GM12878 (cell line): ENCODE results near the gene SYTL1. TPM values are rescaled to one million over a fixed set of nuclear protein-coding genes. Genes with fewer than 3 reads are reported as not detected.
A peak's percentile ranks its signal among the peaks of the same experiment; 100 is the strongest.

Experiments used
- ATAC-seq: fragments of 200-7000 bp; cut with Tn5 transposase; 3 replicates; pipeline ENCODE4 v1.9.1; 2020; ENCODE audit warnings: mild to moderate bottlenecking, moderate library complexity
- BruUV-seq: library from RNA; stranded (reverse); fragments of 400-500 nt; replicated peaks from 2 replicates; lab custom pipeline; 2021; lab: Mats Ljungman, UMichigan
- CTCF ChIA-PET: fragments of 300-600 bp; sonication (Branson Sonifier 250); formaldehyde crosslinking; extraction: SDS; loops from one replicate; lab custom pipeline; 2021; ENCODE audit warnings: inconsistent platforms; lab: Yijun Ruan, JAX
- POLR2A ChIA-PET: fragments of 350-600 bp; formaldehyde crosslinking; extraction: SDS; loops from one replicate; lab custom pipeline; 2021; ENCODE audit warnings: inconsistent platforms; lab: Charles Lee
- RAD21 ChIA-PET: fragments of 300-600 bp; sonication (Branson Sonifier 250); formaldehyde crosslinking; loops from one replicate; lab custom pipeline; 2023; ENCODE audit warnings: antibody characterized with exemption; ENCODE audit not compliant: unreplicated experiment; lab: Charles Lee
- SMC1A ChIA-PET: fragments of 300-600 bp; sonication (Branson Sonifier 250); formaldehyde crosslinking; loops from one replicate; lab custom pipeline; 2023; ENCODE audit not compliant: unreplicated experiment, uncharacterized antibody; lab: Charles Lee
- DNase-seq: peaks from one replicate; pipeline ENCODE4 v3.0.0-alpha.2; 2011; ENCODE audit warnings: low read depth, low spot score
- FAIRE-seq: peaks from 3 replicates; lab custom pipeline; 2011; peaks lifted over from hg19 to GRCh38; lab: Jason Lieb, UNC
- H2AFZ ChIP-seq: 2 replicates; pipeline ENCODE4 v1.6.0; 2011; ENCODE audit warnings: low read depth, low read length, control low read depth; ENCODE audit not compliant: control insufficient read depth
- H3K27ac ChIP-seq: 2 replicates; pipeline ENCODE4 v1.5.1; 2011; ENCODE audit warnings: control low read depth; ENCODE audit not compliant: control insufficient read depth, insufficient read depth
- H3K27me3 ChIP-seq, 2 experiments: replicated peaks in 1 of 2; 2 replicates each; pipeline versions ENCODE4 v1.6.0 to v1.6.1; 2011; ENCODE audit warnings: low read length in 1 of 2; ENCODE audit not compliant: control insufficient read depth in 2 of 2, insufficient read depth in 2 of 2
- H3K36me3 ChIP-seq, 2 experiments: 2 replicates each; pipeline ENCODE4 v1.5.1; 2011; ENCODE audit warnings: low read length in 1 of 2; ENCODE audit not compliant: control insufficient read depth in 2 of 2, insufficient read depth in 2 of 2
- H3K4me1 ChIP-seq: 2 replicates; pipeline ENCODE4 v1.6.1; 2011; ENCODE audit warnings: mild to moderate bottlenecking, low read length, moderate library complexity, mixed read lengths; ENCODE audit not compliant: control insufficient read depth, insufficient read depth
- H3K4me2 ChIP-seq: 2 replicates; pipeline ENCODE4 v1.6.0; 2011; ENCODE audit warnings: control low read depth; ENCODE audit not compliant: control insufficient read depth, insufficient read depth
- H3K4me3 ChIP-seq: fragments of 200-600 bp; sonication (generic); 2 replicates; pipeline ENCODE4 v1.5.1; 2016
- H3K79me2 ChIP-seq: 2 replicates; pipeline ENCODE4 v1.6.0; 2011; ENCODE audit warnings: low read length; ENCODE audit not compliant: control insufficient read depth, insufficient read depth
- H3K9ac ChIP-seq: 2 replicates; pipeline ENCODE4 v1.8.0; 2011; ENCODE audit warnings: low read length, control low read depth, mixed read lengths; ENCODE audit not compliant: control insufficient read depth, insufficient read depth
- H3K9me3 ChIP-seq: replicated peaks from 3 replicates; pipeline ENCODE4 v1.5.1; 2011; ENCODE audit warnings: mild to moderate bottlenecking, low read length; ENCODE audit not compliant: control insufficient read depth, insufficient read depth
- H4K20me1 ChIP-seq: 2 replicates; pipeline ENCODE4 v1.6.0; 2011; ENCODE audit not compliant: control insufficient read depth, insufficient read depth
- EED ChIP-seq: sonication (generic); IDR thresholded peaks from 2 replicates; pipeline ENCODE4 v1.6.1; 2016; ENCODE audit warnings: antibody characterized with exemption, low read depth
- HDAC6 ChIP-seq: fragments of 200-600 bp; sonication (generic); IDR thresholded peaks from one replicate; pipeline ENCODE4 v1.8.0; 2017; ENCODE audit warnings: antibody characterized with exemption; ENCODE audit not compliant: unreplicated experiment
- IKZF1 ChIP-seq: fragments of 450-650 bp; conservative IDR thresholded peaks from 2 replicates; pipeline ENCODE4 v1.6.1; 2017; ENCODE audit warnings: antibody characterized with exemption, mild to moderate bottlenecking
- KLF5 ChIP-seq: fragments of 450-650 bp; IDR thresholded peaks from 2 replicates; pipeline ENCODE4 v1.6.1; 2014; ENCODE audit warnings: mild to moderate bottlenecking; ENCODE audit not compliant: partially characterized antibody
- MYC ChIP-seq: IDR thresholded peaks from 2 replicates; pipeline ENCODE4 v1.6.1; 2011; ENCODE audit warnings: mild to moderate bottlenecking, low read length, moderate library complexity, inconsistent platforms; ENCODE audit not compliant: insufficient read depth, insufficient replicate concordance, insufficient read length, severe bottlenecking
- POLR2AphosphoS2 ChIP-seq: IDR thresholded peaks from 2 replicates; pipeline ENCODE4 v1.6.1; 2011; ENCODE audit warnings: low read depth, mild to moderate bottlenecking, low read length, improper control_type of control experiment, moderate library complexity
- POLR2AphosphoS5 ChIP-seq: IDR thresholded peaks from 2 replicates; pipeline ENCODE4 v1.6.1; 2011; ENCODE audit warnings: mild to moderate bottlenecking, low read length, inconsistent platforms
- RAD21 ChIP-seq: IDR thresholded peaks from 2 replicates; pipeline ENCODE4 v1.6.1; 2011; ENCODE audit warnings: mild to moderate bottlenecking, low read depth, low read length, moderate library complexity; ENCODE audit not compliant: insufficient read depth
- RBBP5 ChIP-seq: fragments of 200-600 bp; sonication (generic); conservative IDR thresholded peaks from 2 replicates; pipeline ENCODE4 v1.6.1; 2016
- TARDBP ChIP-seq: IDR thresholded peaks from 2 replicates; pipeline ENCODE4 v1.6.1; 2016; ENCODE audit warnings: borderline replicate concordance
- YY1 ChIP-seq: IDR thresholded peaks from 2 replicates; pipeline ENCODE4 v1.6.1; 2011; ENCODE audit warnings: low read depth, mild to moderate bottlenecking, low read length
- ZNF622 ChIP-seq: fragments of 450-650 bp; IDR thresholded peaks from 2 replicates; pipeline ENCODE4 v1.6.1; 2017; ENCODE audit warnings: mild to moderate bottlenecking, inconsistent platforms
- WGBS: methylation state at CpG from one replicate; pipeline ENCODE4 v1.1.6; 2016; ENCODE audit warnings: low lambda C conversion rate; ENCODE audit not compliant: insufficient replicate concordance, insufficient coverage; ENCODE audit errors: missing lambda C conversion rate; 5-methylcytosine and 5-hydroxymethylcytosine counted together
- in situ Hi-C: fragments of 300-500 bp; cut with MboI; formaldehyde crosslinking; loops from 9 replicates; pipeline ENCODE4 v1.14.3; 2018; ENCODE audit warnings: mixed read lengths
- intact Hi-C: fragments of 100-400 bp; cut with micrococcal nuclease; formaldehyde crosslinking; loops from one replicate; pipeline ENCODE4 v1.14.2; 2022; ENCODE audit not compliant: unreplicated experiment
- polyA plus RNA-seq, 11 experiments: library from polyadenylated mRNA; depleted of rRNA in 4 of 11; unstranded in 6 of 11; stranded (reverse) in 5 of 11; fragments of >200 nt; fragmentation: Nextera tagmentation in 4 of 11; fragmentation: Illumina TruSeq in 1 of 11; extraction: Ambion mirVana in 4 of 11; extraction: Trizol in 1 of 11; gene quantifications; 1 replicate in 1 of 11; 2 replicates in 10 of 11; pipeline versions ENCODE4 v1.2.1 to v1.2.3, GENCODE V29; 2011 to 2016; ENCODE audit warnings: inconsistent platforms in 2 of 11, missing spikeins in 2 of 11, low read depth in 1 of 11
- total RNA-seq, 4 experiments: library from RNA; depleted of rRNA in 3 of 4; stranded (reverse); fragments of >200 nt in 3 of 4; fragmentation: Illumina TruSeq in 1 of 4; extraction: Trizol in 1 of 4; gene quantifications; 2 replicates each; pipeline versions ENCODE4 v1.2.1 to v1.2.3, GENCODE V29; 2013 to 2021
- TF ChIP-seq, protein P1 (sequence below): fragments of 450-650 bp; IDR thresholded peaks from 2 replicates; pipeline ENCODE4 v1.6.1; 2017; ENCODE audit warnings: borderline replicate concordance
- TF ChIP-seq, protein P2 (sequence below): fragments of 450-650 bp; IDR thresholded peaks from 2 replicates; pipeline ENCODE4 v1.6.1; 2018; ENCODE audit warnings: borderline replicate concordance, mild to moderate bottlenecking; ENCODE audit not compliant: partially characterized antibody

The SYTL1 gene
- total and polyA plus RNA-seq, 10 of the 15 experiments (the other 5 are each of a cell fraction or from before 2014, with no cell fraction given), result 0.72 to 45.6 (median 14.8) TPM

DNA sequence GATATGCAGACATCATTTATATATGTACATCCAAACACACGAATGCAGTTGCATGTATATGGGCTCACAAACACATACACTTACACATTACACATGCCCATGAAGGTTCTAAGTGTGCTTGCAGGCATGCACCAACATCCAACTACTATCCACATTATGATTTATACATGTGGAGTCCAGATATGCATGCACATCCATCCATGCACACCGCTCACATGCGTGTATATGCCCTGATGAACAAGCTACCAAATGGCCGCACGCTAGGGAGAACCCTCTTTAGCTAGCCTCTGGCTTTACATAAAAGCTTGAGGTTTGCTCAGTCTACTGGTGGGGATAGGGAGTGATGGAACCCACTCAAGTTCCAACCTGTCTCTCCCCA is 59.1 kb downstream of the SYTL1 start:
- FAIRE-seq, result no peak
- Histone ChIP-seq H3K4me2 (no peak overlapping the region), H2AFZ (no peak overlapping the region), H3K4me1 (peaks cover 16% of the 10 kb centered on the region), H3K4me3 (no peak overlapping the region), H3K27me3 (no peaks in the 10 kb centered on the region), H3K36me3 (peaks cover 0 to under 1% of the 10 kb centered on the region in 2 experiments; a peak in 3 of 4 replicates), H4K20me1 (no peaks in the 10 kb centered on the region), H3K79me2 (no peaks in the 10 kb centered on the region), H3K9me3 (no peaks in the 10 kb centered on the region), H3K9ac (no peak overlapping the region), H3K27ac (no peak overlapping the region)
- ChIA-PET POLR2A (interaction anchor here (0.6 kb wide), 1 partner anchor 107 kb away, joined by 4 read pairs; no protein-coding TSS in a partner anchor), RAD21 (interaction anchor here (3.6 kb wide), 1 partner anchor 205 kb away, joined by 34 read pairs; the partner anchor contains the start of gene AHDC1), CTCF (interaction anchor here (1.2 to 13.5 kb wide), 6 partner anchors 14 to 206 kb away, joined by 3 to 265 read pairs (median 15); partner anchors contain the start of gene AHDC1), SMC1A (interaction anchor here (0.7 to 2.4 kb wide), 3 partner anchors 12 to 269 kb away, joined by 3 to 9 read pairs (median 3); no protein-coding TSS in a partner anchor)
- no TSS peak for BruUV-seq
- in situ Hi-C loops, result no loop called here
- intact Hi-C loops, result no loop called here
- peak; percentile 3; the same call in 1 of the 2 replicates for TF ChIP-seq POLR2AphosphoS2
- TF ChIP-seq, protein P1, sequence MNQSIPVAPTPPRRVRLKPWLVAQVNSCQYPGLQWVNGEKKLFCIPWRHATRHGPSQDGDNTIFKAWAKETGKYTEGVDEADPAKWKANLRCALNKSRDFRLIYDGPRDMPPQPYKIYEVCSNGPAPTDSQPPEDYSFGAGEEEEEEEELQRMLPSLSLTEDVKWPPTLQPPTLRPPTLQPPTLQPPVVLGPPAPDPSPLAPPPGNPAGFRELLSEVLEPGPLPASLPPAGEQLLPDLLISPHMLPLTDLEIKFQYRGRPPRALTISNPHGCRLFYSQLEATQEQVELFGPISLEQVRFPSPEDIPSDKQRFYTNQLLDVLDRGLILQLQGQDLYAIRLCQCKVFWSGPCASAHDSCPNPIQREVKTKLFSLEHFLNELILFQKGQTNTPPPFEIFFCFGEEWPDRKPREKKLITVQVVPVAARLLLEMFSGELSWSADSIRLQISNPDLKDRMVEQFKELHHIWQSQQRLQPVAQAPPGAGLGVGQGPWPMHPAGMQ, result no peak
- DNase-seq, result no peak
- no peak for ATAC-seq
- 90% methylated on average over 5 of the region's 5 CpGs for WGBS

DNA sequence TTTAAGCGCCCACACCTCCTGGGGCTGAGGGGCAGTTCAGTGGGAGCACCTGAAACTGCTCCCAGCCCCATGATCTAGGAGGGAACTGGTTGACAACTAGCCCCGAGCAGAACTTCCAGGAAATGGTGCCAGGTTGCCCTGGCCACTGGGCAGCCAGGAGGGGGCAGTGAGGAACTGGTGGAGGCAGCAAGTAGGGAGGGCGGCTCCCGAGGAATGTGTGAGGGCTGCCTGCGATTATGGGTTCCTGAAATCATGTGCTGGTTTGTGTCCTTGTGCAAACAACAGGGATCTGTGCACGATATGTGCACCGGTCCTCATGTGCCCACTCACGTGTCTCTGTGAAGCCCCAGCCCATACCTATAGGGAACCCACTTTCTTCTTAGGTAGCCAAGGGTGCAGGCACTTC is 60.5 kb downstream of the SYTL1 start:
- Histone ChIP-seq H3K4me3 (no peak overlapping the region), H3K4me1 (peaks cover 16% of the 10 kb centered on the region), H3K4me2 (no peak overlapping the region), H2AFZ (no peak overlapping the region), H3K27me3 (no peaks in the 10 kb centered on the region), H4K20me1 (no peaks in the 10 kb centered on the region), H3K9ac (no peak overlapping the region), H3K27ac (no peak overlapping the region), H3K9me3 (no peaks in the 10 kb centered on the region), H3K79me2 (no peaks in the 10 kb centered on the region), H3K36me3 (peaks cover under 1 to 7% of the 10 kb centered on the region in 2 experiments; a peak in 3 of 4 replicates)
- BruUV-seq, result no TSS peak
- FAIRE-seq (no peak), ATAC-seq (peak; percentile 31), DNase-seq (no peak)
- intact Hi-C loops (no loop called here), in situ Hi-C loops (no loop called here)
- WGBS, result 43% methylated on average over 8 of the region's 8 CpGs
- SMC1A ChIA-PET, result interaction anchor here (0.8 to 2.4 kb wide), 9 partner anchors 12 to 267 kb away, joined by 3 to 9 read pairs (median 3); no protein-coding TSS in a partner anchor
- CTCF ChIA-PET, result interaction anchor here (0.8 to 13.5 kb wide), 16 partner anchors 12 to 204 kb away, joined by 3 to 265 read pairs (median 5); partner anchors contain the start of genes AHDC1 and WASF2
- POLR2A ChIA-PET, result no interaction called here
- RAD21 ChIA-PET, result interaction anchor here (0.8 to 3.6 kb wide), 7 partner anchors 8 to 204 kb away, joined by 3 to 34 read pairs (median 3); partner anchors contain the start of gene AHDC1
- TF ChIP-seq HDAC6 (no peak), IKZF1 (no peak), YY1 (0 out of 2 replicates have a peak, but pooled peaks have one; percentile 9), RBBP5 (no peak), TARDBP (no peak), RAD21 (peak; percentile 55), KLF5 (no peak), POLR2AphosphoS5 (peak; percentile 61; the same call in 1 of the 2 replicates), ZNF622 (no peak), MYC (no peak), EED (no peak)
- TF ChIP-seq, protein P2, sequence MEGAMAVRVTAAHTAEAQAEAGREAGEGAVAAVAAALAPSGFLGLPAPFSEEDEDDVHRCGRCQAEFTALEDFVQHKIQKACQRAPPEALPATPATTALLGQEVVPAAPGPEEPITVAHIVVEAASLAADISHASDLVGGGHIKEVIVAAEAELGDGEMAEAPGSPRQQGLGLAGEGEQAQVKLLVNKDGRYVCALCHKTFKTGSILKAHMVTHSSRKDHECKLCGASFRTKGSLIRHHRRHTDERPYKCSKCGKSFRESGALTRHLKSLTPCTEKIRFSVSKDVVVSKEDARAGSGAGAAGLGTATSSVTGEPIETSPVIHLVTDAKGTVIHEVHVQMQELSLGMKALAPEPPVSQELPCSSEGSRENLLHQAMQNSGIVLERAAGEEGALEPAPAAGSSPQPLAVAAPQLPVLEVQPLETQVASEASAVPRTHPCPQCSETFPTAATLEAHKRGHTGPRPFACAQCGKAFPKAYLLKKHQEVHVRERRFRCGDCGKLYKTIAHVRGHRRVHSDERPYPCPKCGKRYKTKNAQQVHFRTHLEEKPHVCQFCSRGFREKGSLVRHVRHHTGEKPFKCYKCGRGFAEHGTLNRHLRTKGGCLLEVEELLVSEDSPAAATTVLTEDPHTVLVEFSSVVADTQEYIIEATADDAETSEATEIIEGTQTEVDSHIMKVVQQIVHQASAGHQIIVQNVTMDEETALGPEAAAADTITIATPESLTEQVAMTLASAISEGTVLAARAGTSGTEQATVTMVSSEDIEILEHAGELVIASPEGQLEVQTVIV, result no peak
